ENCODE results near the gene COL27A1. TPM values are rescaled to one million over a fixed set of nuclear protein-coding genes. Genes with fewer than 3 reads are reported as not detected.

The COL27A1 gene
- total RNA-seq, 2 experiments from 2014 or later: 8.4 to 9.7 TPM

DNA sequence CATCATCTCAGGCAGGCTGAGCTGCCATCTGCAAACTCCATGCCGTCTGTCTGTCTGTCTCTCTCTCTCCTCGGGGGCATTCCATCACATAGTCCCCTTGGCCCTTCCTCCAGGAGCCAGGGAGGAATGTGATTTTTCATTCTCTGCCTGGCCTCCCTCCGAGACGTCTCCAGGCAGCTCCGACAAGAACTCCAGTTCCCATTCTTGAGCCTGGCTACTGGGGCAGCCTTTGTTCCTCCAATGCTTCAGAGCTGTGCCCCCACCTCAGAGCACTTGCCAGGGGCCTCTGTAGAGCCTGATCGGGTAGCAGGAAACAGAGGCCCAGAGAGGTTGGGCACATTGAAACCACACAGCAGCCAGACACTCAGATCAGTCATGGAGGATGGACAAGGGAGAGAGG lies 74.0 kb downstream of the COL27A1 start:
- no peaks in the 10 kb centered on the region for H3K4me1 Mint-ChIP-seq (ENCODE audit: low read depth)
- POLR2A ChIA-PET: no interaction called here
- no peaks in the 10 kb centered on the region for H3K36me3 Mint-ChIP-seq (ENCODE audit: low read depth)
- H3K27me3 Mint-ChIP-seq: peaks cover 4% of the 10 kb centered on the region
- H3K4me3 Mint-ChIP-seq: no peak overlapping the region
- DNase-seq (no peak), ATAC-seq (no peak)
- TF ChIP-seq, protein P1, sequence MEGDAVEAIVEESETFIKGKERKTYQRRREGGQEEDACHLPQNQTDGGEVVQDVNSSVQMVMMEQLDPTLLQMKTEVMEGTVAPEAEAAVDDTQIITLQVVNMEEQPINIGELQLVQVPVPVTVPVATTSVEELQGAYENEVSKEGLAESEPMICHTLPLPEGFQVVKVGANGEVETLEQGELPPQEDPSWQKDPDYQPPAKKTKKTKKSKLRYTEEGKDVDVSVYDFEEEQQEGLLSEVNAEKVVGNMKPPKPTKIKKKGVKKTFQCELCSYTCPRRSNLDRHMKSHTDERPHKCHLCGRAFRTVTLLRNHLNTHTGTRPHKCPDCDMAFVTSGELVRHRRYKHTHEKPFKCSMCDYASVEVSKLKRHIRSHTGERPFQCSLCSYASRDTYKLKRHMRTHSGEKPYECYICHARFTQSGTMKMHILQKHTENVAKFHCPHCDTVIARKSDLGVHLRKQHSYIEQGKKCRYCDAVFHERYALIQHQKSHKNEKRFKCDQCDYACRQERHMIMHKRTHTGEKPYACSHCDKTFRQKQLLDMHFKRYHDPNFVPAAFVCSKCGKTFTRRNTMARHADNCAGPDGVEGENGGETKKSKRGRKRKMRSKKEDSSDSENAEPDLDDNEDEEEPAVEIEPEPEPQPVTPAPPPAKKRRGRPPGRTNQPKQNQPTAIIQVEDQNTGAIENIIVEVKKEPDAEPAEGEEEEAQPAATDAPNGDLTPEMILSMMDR (IDR thresholded peaks at IDR 0.05): no peak
- H3K9me3 Mint-ChIP-seq: no peaks in the 10 kb centered on the region
- intact Hi-C loops (cut with micrococcal nuclease): no loop called here
- CTCF ChIA-PET: no interaction called here
- no peak overlapping the region for H3K27ac Mint-ChIP-seq

DNA sequence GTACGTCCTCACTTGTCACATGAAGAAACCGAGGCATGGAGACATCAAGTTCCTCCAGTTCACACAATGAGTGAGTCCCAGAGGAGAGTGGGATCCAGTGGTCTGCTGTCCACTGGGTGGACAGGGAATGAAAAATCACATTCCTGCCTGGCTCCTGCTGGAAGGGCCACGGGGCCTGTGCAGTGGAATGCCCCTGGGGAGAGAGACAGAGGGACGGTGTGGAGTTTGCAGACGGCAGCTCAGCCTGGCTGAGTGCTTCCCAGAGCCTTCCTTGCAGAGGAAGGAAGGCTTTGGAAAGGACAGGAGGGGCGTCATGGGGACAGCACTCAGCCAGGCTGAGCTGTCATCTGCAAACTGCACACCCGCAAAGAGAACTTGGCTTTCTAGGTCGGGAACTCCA lies 74.7 kb downstream of the COL27A1 start:
- POLR2A ChIA-PET: no interaction called here
- TF ChIP-seq, protein P1 (IDR thresholded peaks at IDR 0.05): no peak
- H3K36me3 Mint-ChIP-seq (ENCODE audit: low read depth): no peaks in the 10 kb centered on the region
- intact Hi-C loops (cut with micrococcal nuclease): no loop called here
- peaks cover 5% of the 10 kb centered on the region for H3K27me3 Mint-ChIP-seq
- H3K27ac Mint-ChIP-seq: no peak overlapping the region
- peaks cover 1% of the 10 kb centered on the region for H3K4me1 Mint-ChIP-seq (ENCODE audit: low read depth)
- CTCF ChIA-PET: interaction anchor here (0.8 to 1.2 kb wide), 2 partner anchors 60 to 148 kb away, joined by 3 to 4 read pairs; no protein-coding TSS in a partner anchor
- ATAC-seq (no peak), DNase-seq (no peak)
- H3K4me3 Mint-ChIP-seq: no peak overlapping the region
- H3K9me3 Mint-ChIP-seq: no peaks in the 10 kb centered on the region

DNA sequence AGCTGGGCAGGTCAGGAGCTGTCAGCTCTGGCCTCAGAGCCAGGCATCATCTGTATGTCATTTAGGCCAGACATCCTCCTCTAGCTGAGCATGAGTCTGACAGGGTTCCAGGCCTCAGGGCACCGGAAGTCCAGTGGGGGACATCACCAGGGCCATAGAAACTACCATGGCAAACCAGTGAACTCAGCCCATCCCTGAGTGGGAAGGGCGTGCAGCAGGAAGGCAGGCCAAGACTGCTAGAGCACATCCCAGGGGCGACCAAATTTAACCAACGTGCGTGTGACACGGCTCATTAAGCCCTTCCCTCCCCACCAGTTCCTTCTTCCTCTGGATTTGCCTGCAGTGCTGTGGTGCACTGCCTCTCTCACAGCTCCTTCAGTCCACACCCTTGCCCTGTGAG lies 75.9 kb downstream of the COL27A1 start:
- Mint-ChIP-seq H3K27me3 (peaks cover 6% of the 10 kb centered on the region), H3K36me3 (ENCODE audit: low read depth) (no peaks in the 10 kb centered on the region), H3K27ac (no peak overlapping the region), H3K4me3 (no peak overlapping the region), H3K9me3 (no peaks in the 10 kb centered on the region), H3K4me1 (ENCODE audit: low read depth) (peaks cover 4% of the 10 kb centered on the region)
- TF ChIP-seq, protein P1 (IDR thresholded peaks at IDR 0.05): no peak
- intact Hi-C loops (cut with micrococcal nuclease): no loop called here
- no peak for DNase-seq
- no peak for ATAC-seq
- CTCF ChIA-PET: no interaction called here
- POLR2A ChIA-PET: no interaction called here

DNA sequence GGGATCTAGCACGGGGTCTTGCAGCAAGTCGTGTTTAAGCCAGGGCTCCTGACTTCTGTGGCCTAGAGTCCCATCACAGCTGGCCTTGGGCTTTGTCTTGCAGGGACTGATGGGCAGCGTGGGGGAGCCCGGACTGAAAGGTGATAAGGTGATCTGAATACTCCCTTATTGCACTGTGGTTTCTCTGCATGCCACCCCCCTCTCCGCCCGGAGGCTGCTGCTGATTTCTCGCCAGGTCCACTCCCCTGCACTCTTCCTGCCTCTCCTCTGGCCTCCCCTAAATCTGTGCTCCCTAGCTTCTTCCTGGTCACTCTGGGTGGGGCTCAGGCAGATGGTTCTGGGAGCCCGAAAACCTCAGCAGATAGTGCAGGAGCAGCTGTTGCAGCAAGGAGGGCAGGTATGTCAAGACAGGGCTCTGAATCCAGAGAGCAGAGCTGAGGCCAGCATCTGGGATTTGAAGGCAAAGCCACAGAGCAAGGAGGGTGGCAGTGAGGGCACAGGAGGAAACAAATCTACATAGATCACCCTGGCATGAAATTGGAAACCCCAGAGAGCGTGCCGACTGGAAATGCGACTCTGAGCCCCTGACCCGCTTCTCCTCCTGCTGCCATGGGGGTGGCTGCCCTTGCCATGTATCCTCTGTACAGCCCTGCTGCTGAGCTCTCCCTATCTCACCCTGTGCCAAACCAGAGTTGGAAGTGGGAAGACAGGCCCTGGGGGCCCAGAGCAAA lies 76.5 kb downstream of the COL27A1 start:
- intact Hi-C loops (cut with micrococcal nuclease): no loop called here
- no peaks in the 10 kb centered on the region for H3K9me3 Mint-ChIP-seq
- POLR2A ChIA-PET: no interaction called here
- H3K4me1 Mint-ChIP-seq (ENCODE audit: low read depth): peaks cover 4% of the 10 kb centered on the region
- no peak overlapping the region for H3K27ac Mint-ChIP-seq
- H3K4me3 Mint-ChIP-seq: no peak overlapping the region
- CTCF ChIA-PET: no interaction called here
- no peak for DNase-seq
- H3K27me3 Mint-ChIP-seq: peaks cover 6% of the 10 kb centered on the region
- no peaks in the 10 kb centered on the region for H3K36me3 Mint-ChIP-seq (ENCODE audit: low read depth)
- TF ChIP-seq, protein P1 (IDR thresholded peaks at IDR 0.05): no peak
- ATAC-seq: no peak

DNA sequence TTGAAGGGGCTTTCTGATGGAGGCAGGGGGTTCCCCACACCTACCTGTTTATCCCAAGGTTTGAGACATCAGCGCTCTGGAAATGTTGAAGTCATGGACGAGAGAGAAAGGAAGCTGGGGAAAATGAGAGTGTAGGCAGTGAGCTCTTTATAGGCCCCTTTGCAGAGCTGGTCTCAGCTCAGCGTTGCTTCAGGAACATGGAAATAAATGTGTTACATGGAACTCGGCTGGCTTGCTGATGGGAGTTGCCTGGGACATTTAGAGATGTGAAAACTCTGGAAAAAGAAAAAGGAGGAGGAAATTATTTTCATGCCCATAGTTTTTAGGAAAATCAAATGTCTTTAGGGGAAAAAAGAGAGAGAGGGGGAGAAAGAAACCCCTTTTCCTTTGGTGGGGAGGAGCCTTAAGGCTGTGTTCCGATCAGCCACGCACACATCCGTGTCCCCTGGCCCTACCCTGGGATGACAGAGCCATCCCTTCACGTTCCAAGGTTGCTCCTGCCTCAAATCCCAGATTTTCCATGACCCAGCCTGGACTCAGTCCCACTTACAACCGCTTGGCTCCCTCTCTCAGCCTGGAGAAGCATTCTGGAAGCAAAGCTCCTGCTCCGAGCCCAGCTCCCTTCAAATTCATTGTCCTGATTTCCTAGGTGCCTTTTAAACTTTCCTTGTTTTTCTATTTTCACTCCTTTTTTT lies 78.3 kb downstream of the COL27A1 start:
- no peak for DNase-seq
- Mint-ChIP-seq H3K27me3 (peaks cover 6% of the 10 kb centered on the region), H3K4me3 (no peak overlapping the region), H3K9me3 (no peaks in the 10 kb centered on the region), H3K27ac (no peak overlapping the region), H3K4me1 (ENCODE audit: low read depth) (peaks cover 4% of the 10 kb centered on the region), H3K36me3 (ENCODE audit: low read depth) (no peaks in the 10 kb centered on the region)
- TF ChIP-seq, protein P1 (IDR thresholded peaks at IDR 0.05): no peak
- no peak for ATAC-seq
- POLR2A ChIA-PET: interaction anchor here (1.5 kb wide), 1 partner anchor 77 kb away, joined by 4 read pairs; no protein-coding TSS in a partner anchor
- intact Hi-C loops (cut with micrococcal nuclease): no loop called here
- CTCF ChIA-PET: interaction anchor here (1.4 to 2.3 kb wide), 2 partner anchors 57 to 126 kb away, joined by 5 to 8 read pairs; no protein-coding TSS in a partner anchor
